Loucy (cell line): Measurements from ENCODE around the gene SASH3.

ENCODE experiments used
- CTCF ChIP-seq: fragments of 200-600 bp; sonication (generic); conservative IDR thresholded peaks from 2 replicates; pipeline ENCODE4 v1.5.1; 2014; ENCODE audit warnings: mild to moderate bottlenecking, antibody characterized with exemption, low read length
- EZH2phosphoT487 ChIP-seq: fragments of 200-600 bp; IDR thresholded peaks from 2 replicates; pipeline ENCODE4 v1.6.1; 2018; ENCODE audit warnings: antibody characterized with exemption, mild to moderate bottlenecking, moderate library complexity, borderline replicate concordance

- no peak for TF ChIP-seq CTCF
- no peak for TF ChIP-seq EZH2phosphoT487
These were observed 17.3 kb upstream of the SASH3 start for GRCh38 chrX:129762448-129762847.
